GM12878 (cell line): Measurements from ENCODE around the gene MYG1. TPM values are rescaled to one million over a fixed set of nuclear protein-coding genes. Genes with fewer than 3 reads are reported as not detected.
A peak's percentile ranks its signal among the peaks of the same experiment; 100 is the strongest.

Experiments
- ATAC-seq: fragments of 200-7000 bp; cut with Tn5 transposase; 3 replicates; pipeline ENCODE4 v1.9.1; 2020; ENCODE audit warnings: mild to moderate bottlenecking, moderate library complexity
- BruUV-seq: library from RNA; stranded (reverse); fragments of 400-500 nt; replicated peaks from 2 replicates; lab custom pipeline; 2021; lab: Mats Ljungman, UMichigan
- CTCF ChIA-PET: fragments of 300-600 bp; sonication (Branson Sonifier 250); formaldehyde crosslinking; extraction: SDS; loops from one replicate; lab custom pipeline; 2021; ENCODE audit warnings: inconsistent platforms; lab: Yijun Ruan, JAX
- POLR2A ChIA-PET: fragments of 350-600 bp; formaldehyde crosslinking; extraction: SDS; loops from one replicate; lab custom pipeline; 2021; ENCODE audit warnings: inconsistent platforms; lab: Charles Lee
- RAD21 ChIA-PET: fragments of 300-600 bp; sonication (Branson Sonifier 250); formaldehyde crosslinking; loops from one replicate; lab custom pipeline; 2023; ENCODE audit warnings: antibody characterized with exemption; ENCODE audit not compliant: unreplicated experiment; lab: Charles Lee
- SMC1A ChIA-PET: fragments of 300-600 bp; sonication (Branson Sonifier 250); formaldehyde crosslinking; loops from one replicate; lab custom pipeline; 2023; ENCODE audit not compliant: unreplicated experiment, uncharacterized antibody; lab: Charles Lee
- DNase-seq: peaks from one replicate; pipeline ENCODE4 v3.0.0-alpha.2; 2011; ENCODE audit warnings: low read depth, low spot score
- FAIRE-seq: peaks from 3 replicates; lab custom pipeline; 2011; peaks lifted over from hg19 to GRCh38; lab: Jason Lieb, UNC
- H2AFZ ChIP-seq: 2 replicates; pipeline ENCODE4 v1.6.0; 2011; ENCODE audit warnings: low read depth, low read length, control low read depth; ENCODE audit not compliant: control insufficient read depth
- H3K27ac ChIP-seq: 2 replicates; pipeline ENCODE4 v1.5.1; 2011; ENCODE audit warnings: control low read depth; ENCODE audit not compliant: control insufficient read depth, insufficient read depth
- H3K27me3 ChIP-seq, 2 experiments: replicated peaks in 1 of 2; 2 replicates each; pipeline versions ENCODE4 v1.6.0 to v1.6.1; 2011; ENCODE audit warnings: low read length in 1 of 2; ENCODE audit not compliant: control insufficient read depth in 2 of 2, insufficient read depth in 2 of 2
- H3K36me3 ChIP-seq, 2 experiments: 2 replicates each; pipeline ENCODE4 v1.5.1; 2011; ENCODE audit warnings: low read length in 1 of 2; ENCODE audit not compliant: control insufficient read depth in 2 of 2, insufficient read depth in 2 of 2
- H3K4me1 ChIP-seq: 2 replicates; pipeline ENCODE4 v1.6.1; 2011; ENCODE audit warnings: mild to moderate bottlenecking, low read length, moderate library complexity, mixed read lengths; ENCODE audit not compliant: control insufficient read depth, insufficient read depth
- H3K4me2 ChIP-seq: 2 replicates; pipeline ENCODE4 v1.6.0; 2011; ENCODE audit warnings: control low read depth; ENCODE audit not compliant: control insufficient read depth, insufficient read depth
- H3K4me3 ChIP-seq: fragments of 200-600 bp; sonication (generic); 2 replicates; pipeline ENCODE4 v1.5.1; 2016
- H3K79me2 ChIP-seq: 2 replicates; pipeline ENCODE4 v1.6.0; 2011; ENCODE audit warnings: low read length; ENCODE audit not compliant: control insufficient read depth, insufficient read depth
- H3K9ac ChIP-seq: 2 replicates; pipeline ENCODE4 v1.8.0; 2011; ENCODE audit warnings: low read length, control low read depth, mixed read lengths; ENCODE audit not compliant: control insufficient read depth, insufficient read depth
- H3K9me3 ChIP-seq: replicated peaks from 3 replicates; pipeline ENCODE4 v1.5.1; 2011; ENCODE audit warnings: mild to moderate bottlenecking, low read length; ENCODE audit not compliant: control insufficient read depth, insufficient read depth
- H4K20me1 ChIP-seq: 2 replicates; pipeline ENCODE4 v1.6.0; 2011; ENCODE audit not compliant: control insufficient read depth, insufficient read depth
- HCFC1 ChIP-seq: fragments of 150-350 bp; IDR thresholded peaks from 2 replicates; pipeline ENCODE4 v1.6.1; 2014; ENCODE audit warnings: low read length
- RB1 ChIP-seq: fragments of 450-650 bp; formaldehyde crosslinking; IDR thresholded peaks from 2 replicates; pipeline ENCODE4 v1.6.1; 2017; ENCODE audit warnings: mild to moderate bottlenecking, borderline replicate concordance
- SMC3 ChIP-seq: IDR thresholded peaks from 2 replicates; pipeline ENCODE4 v1.6.1; 2011; ENCODE audit warnings: low read length, improper control_type of control experiment, borderline replicate concordance
- ZNF207 ChIP-seq: fragments of 450-650 bp; IDR thresholded peaks from 2 replicates; pipeline ENCODE4 v1.6.1; 2014; ENCODE audit warnings: antibody characterized with exemption, mild to moderate bottlenecking, borderline replicate concordance
- WGBS: methylation state at CpG from one replicate; pipeline ENCODE4 v1.1.6; 2016; ENCODE audit warnings: low lambda C conversion rate; ENCODE audit not compliant: insufficient replicate concordance, insufficient coverage; ENCODE audit errors: missing lambda C conversion rate; 5-methylcytosine and 5-hydroxymethylcytosine counted together
- in situ Hi-C: fragments of 300-500 bp; cut with MboI; formaldehyde crosslinking; loops from 9 replicates; pipeline ENCODE4 v1.14.3; 2018; ENCODE audit warnings: mixed read lengths
- intact Hi-C: fragments of 100-400 bp; cut with micrococcal nuclease; formaldehyde crosslinking; loops from one replicate; pipeline ENCODE4 v1.14.2; 2022; ENCODE audit not compliant: unreplicated experiment
- polyA plus RNA-seq, 11 experiments: library from polyadenylated mRNA; depleted of rRNA in 4 of 11; unstranded in 6 of 11; stranded (reverse) in 5 of 11; fragments of >200 nt; fragmentation: Nextera tagmentation in 4 of 11; fragmentation: Illumina TruSeq in 1 of 11; extraction: Ambion mirVana in 4 of 11; extraction: Trizol in 1 of 11; gene quantifications; 1 replicate in 1 of 11; 2 replicates in 10 of 11; pipeline versions ENCODE4 v1.2.1 to v1.2.3, GENCODE V29; 2011 to 2016; ENCODE audit warnings: inconsistent platforms in 2 of 11, missing spikeins in 2 of 11, low read depth in 1 of 11
- total RNA-seq, 4 experiments: library from RNA; depleted of rRNA in 3 of 4; stranded (reverse); fragments of >200 nt in 3 of 4; fragmentation: Illumina TruSeq in 1 of 4; extraction: Trizol in 1 of 4; gene quantifications; 2 replicates each; pipeline versions ENCODE4 v1.2.1 to v1.2.3, GENCODE V29; 2013 to 2021
- TF ChIP-seq, protein P1 (sequence below): IDR thresholded peaks from 2 replicates; pipeline ENCODE4 v1.6.1; 2012; ENCODE audit warnings: low read depth, low read length, improper control_type of control experiment

Gene MYG1
- total and polyA plus RNA-seq, 10 of the 15 experiments (the other 5 are each of a cell fraction or from before 2014, with no cell fraction given), result 20.7 to 81.0 (median 49.4) TPM

GRCh38 chr12:53252349-53252916, 47.1 kb upstream of the MYG1 start:
- ATAC-seq (peak; percentile 34), FAIRE-seq (no peak), DNase-seq (no peak)
- Histone ChIP-seq H3K4me1 (peaks cover 28% of the 10 kb centered on the region), H3K4me2 (peak overlapping the region; percentile 73), H3K36me3 (peaks cover 0 to 4% of the 10 kb centered on the region in 2 experiments; a peak in 1 of 4 replicates), H3K27ac (peak overlapping the region; percentile 66), H4K20me1 (no peaks in the 10 kb centered on the region), H3K27me3 (no peaks in the 10 kb centered on the region), H3K9ac (peak overlapping the region; percentile 91), H3K4me3 (peak overlapping the region; percentile 99), H3K79me2 (peaks cover 13% of the 10 kb centered on the region), H3K9me3 (no peaks in the 10 kb centered on the region), H2AFZ (peak overlapping the region; percentile 89)
- intact Hi-C loops (loop anchor here (2.0 kb wide), 1 partner anchor 32 kb away; no protein-coding TSS in a partner anchor), in situ Hi-C loops (no loop called here)
- ChIA-PET RAD21 (interaction anchor here (0.9 to 4.3 kb wide), 4 partner anchors 16 to 92 kb away, joined by 3 to 101 read pairs (median 16); partner anchors contain the start of genes CSAD, ESPL1 and ZNF740), CTCF (interaction anchor here (0.9 to 7.4 kb wide), 14 partner anchors 15 to 186 kb away, joined by 3 to 136 read pairs (median 4); partner anchors contain the start of genes AAAS, ESPL1, ITGB7 and MYG1), POLR2A (interaction anchor here (1.0 to 4.0 kb wide), 4 partner anchors 16 to 71 kb away, joined by 4 to 19 read pairs (median 4); partner anchors contain the start of gene ESPL1), SMC1A (interaction anchor here (0.7 to 6.4 kb wide), 6 partner anchors 16 to 70 kb away, joined by 3 to 63 read pairs (median 6); partner anchors contain the start of genes ESPL1 and PFDN5)
- TSS peak; percentile 84 for BruUV-seq
- TF ChIP-seq SMC3, result peak; percentile 0; the same call in 1 of the 2 replicates
- peak; percentile 1; the same call in 1 of the 2 replicates for TF ChIP-seq RB1
- no peak for TF ChIP-seq ZNF207
- TF ChIP-seq HCFC1, result no peak
- TF ChIP-seq, protein P1, sequence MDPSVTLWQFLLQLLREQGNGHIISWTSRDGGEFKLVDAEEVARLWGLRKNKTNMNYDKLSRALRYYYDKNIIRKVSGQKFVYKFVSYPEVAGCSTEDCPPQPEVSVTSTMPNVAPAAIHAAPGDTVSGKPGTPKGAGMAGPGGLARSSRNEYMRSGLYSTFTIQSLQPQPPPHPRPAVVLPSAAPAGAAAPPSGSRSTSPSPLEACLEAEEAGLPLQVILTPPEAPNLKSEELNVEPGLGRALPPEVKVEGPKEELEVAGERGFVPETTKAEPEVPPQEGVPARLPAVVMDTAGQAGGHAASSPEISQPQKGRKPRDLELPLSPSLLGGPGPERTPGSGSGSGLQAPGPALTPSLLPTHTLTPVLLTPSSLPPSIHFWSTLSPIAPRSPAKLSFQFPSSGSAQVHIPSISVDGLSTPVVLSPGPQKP, result peak; percentile 20; the same call in 1 of the 2 replicates
- 5% methylated on average over 19 of the region's 19 CpGs for WGBS
